ENCODE measurements around the gene NOLC1. TPM values are rescaled to one million over a fixed set of nuclear protein-coding genes. Genes with fewer than 3 reads are reported as not detected.

The NOLC1 gene
- total RNA-seq, 1 donor from 2014 or later, result 22.8 TPM

GRCh38 chr10:102146971-102147428, 5.2 kb upstream of the NOLC1 start:
- ATAC-seq (ENCODE audit: poor library complexity) (no peak), DNase-seq (no peak)
- intact Hi-C loops (cut with DNase I), result no loop called here

GRCh38 chr10:102147561-102147960, 4.6 kb upstream of the NOLC1 start:
- intact Hi-C loops (cut with DNase I), result no loop called here
- DNase-seq (no peak), ATAC-seq (ENCODE audit: poor library complexity) (no peak)

- ATAC-seq (ENCODE audit: poor library complexity) (no peak), DNase-seq (no peak)
- intact Hi-C loops (cut with DNase I), result no loop called here
These were observed 3.9 kb upstream of the NOLC1 start for GRCh38 chr10:102148275-102148674.

GRCh38 chr10:102150970-102151773, 1.0 kb upstream of the NOLC1 start:
- intact Hi-C loops (cut with DNase I), result no loop called here
- ATAC-seq (ENCODE audit: poor library complexity) (no peak), DNase-seq (no peak)

- no peak for DNase-seq
- no peak for ATAC-seq (ENCODE audit: poor library complexity)
- intact Hi-C loops (cut with DNase I), result no loop called here
These were observed 329 bp downstream of the NOLC1 start for GRCh38 chr10:102152545-102152890.

GRCh38 chr10:102153093-102153620, 968 bp downstream of the NOLC1 start:
- DNase-seq, result no peak
- intact Hi-C loops (cut with DNase I), result no loop called here
- no peak for ATAC-seq (ENCODE audit: poor library complexity)

- no peak for ATAC-seq (ENCODE audit: poor library complexity)
- intact Hi-C loops (cut with DNase I), result no loop called here
- no peak for DNase-seq
These were observed 2.4 kb downstream of the NOLC1 start for GRCh38 chr10:102154466-102155116.

- ATAC-seq (ENCODE audit: poor library complexity), result no peak
- intact Hi-C loops (cut with DNase I), result no loop called here
- DNase-seq, result no peak
These were observed 5.0 kb downstream of the NOLC1 start for GRCh38 chr10:102157224-102157623.

- DNase-seq, result no peak
- intact Hi-C loops (cut with DNase I), result no loop called here
- ATAC-seq (ENCODE audit: poor library complexity), result no peak
These were observed 6.9 kb downstream of the NOLC1 start for GRCh38 chr10:102159051-102159597.

GRCh38 chr10:102159831-102160230, 7.6 kb downstream of the NOLC1 start:
- intact Hi-C loops (cut with DNase I), result no loop called here
- ATAC-seq (ENCODE audit: poor library complexity) (no peak), DNase-seq (no peak)

- ATAC-seq (ENCODE audit: poor library complexity) (no peak), DNase-seq (no peak)
- intact Hi-C loops (cut with DNase I), result no loop called here
These were observed 11.3 kb downstream of the NOLC1 start for GRCh38 chr10:102163342-102163989.

- DNase-seq (no peak), ATAC-seq (ENCODE audit: poor library complexity) (no peak)
- intact Hi-C loops (cut with DNase I), result loop anchor here (5.0 kb wide), 2 partner anchors 59 to 184 kb away; partner anchors contain the start of gene ELOVL3
These were observed 15.7 kb downstream of the NOLC1 start for GRCh38 chr10:102167861-102168260.

GRCh38 chr10:102170602-102171001, 18.4 kb downstream of the NOLC1 start:
- intact Hi-C loops (cut with DNase I), result no loop called here
- ATAC-seq (ENCODE audit: poor library complexity) (no peak), DNase-seq (no peak)

GRCh38 chr10:102172288-102172687, 20.1 kb downstream of the NOLC1 start:
- ATAC-seq (ENCODE audit: poor library complexity), result no peak
- intact Hi-C loops (cut with DNase I), result no loop called here
- DNase-seq, result no peak

GRCh38 chr10:102175415-102175814, 23.2 kb downstream of the NOLC1 start:
- ATAC-seq (ENCODE audit: poor library complexity), result peak; percentile 36
- intact Hi-C loops (cut with DNase I), result no loop called here
- no peak for DNase-seq

- intact Hi-C loops (cut with DNase I), result no loop called here
- DNase-seq (no peak), ATAC-seq (ENCODE audit: poor library complexity) (no peak)
These were observed 32.4 kb downstream of the NOLC1 start for GRCh38 chr10:102184606-102185005.

- DNase-seq, result no peak
- intact Hi-C loops (cut with DNase I), result no loop called here
- ATAC-seq (ENCODE audit: poor library complexity), result no peak
These were observed 33.1 kb downstream of the NOLC1 start for GRCh38 chr10:102185272-102185671.

GRCh38 chr10:102185811-102186527, 33.8 kb downstream of the NOLC1 start:
- DNase-seq (no peak), ATAC-seq (ENCODE audit: poor library complexity) (peak; percentile 58)
- intact Hi-C loops (cut with DNase I), result no loop called here
